ENCODE data around the gene EPHA2.
"Not testable (repeated sequence)": the region's sequence is repeated elsewhere in the genome, so short reads cannot be mapped to it uniquely, and the experiment has no call there.

The EPHA2 gene

DNA sequence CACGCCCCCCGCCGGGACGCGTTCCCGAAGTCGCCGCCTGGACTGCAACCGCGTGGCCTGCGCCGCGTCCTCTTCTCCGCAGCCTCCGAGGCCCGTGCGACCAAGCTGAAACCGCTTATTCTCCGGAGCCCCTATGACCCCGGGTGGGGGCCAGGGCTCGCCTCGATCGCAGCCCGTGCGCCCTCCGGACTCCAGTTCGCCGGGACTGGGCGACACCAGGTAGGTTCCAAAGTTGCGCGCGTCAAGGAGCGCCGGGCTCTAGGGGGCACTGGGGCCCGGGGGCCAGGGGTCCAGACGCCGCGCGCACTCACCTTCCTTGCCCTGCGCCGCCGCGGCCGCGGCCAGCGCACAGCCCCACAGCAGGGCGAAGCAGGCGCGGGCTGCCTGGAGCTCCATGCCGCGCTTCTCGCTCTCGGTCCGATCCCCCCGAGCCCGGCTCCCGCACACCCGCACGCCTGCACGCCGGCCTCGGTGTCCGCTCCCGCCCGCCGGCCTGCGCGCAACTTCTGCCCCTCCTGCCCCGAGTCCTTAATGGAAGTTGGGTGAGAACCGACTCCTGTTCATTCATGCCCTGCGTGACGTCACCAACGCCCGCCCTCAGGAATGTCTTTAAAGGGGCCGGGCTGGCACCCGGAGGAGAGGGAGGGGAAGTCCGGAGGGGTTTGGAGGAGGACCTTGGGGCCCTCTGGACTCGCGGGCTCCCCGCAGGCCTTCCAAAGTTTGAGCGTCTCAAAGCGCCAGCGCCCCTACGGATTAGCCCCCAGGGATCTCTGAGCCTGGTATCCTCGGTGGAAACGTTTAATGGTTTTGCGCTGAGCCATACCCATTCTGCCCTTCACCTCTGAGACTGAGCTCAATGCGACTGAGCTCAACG is at the start of gene EPHA2:
Gene EPHA2, minus strand, starts transcription at position 533 of the 874 bp plus-strand sequence. Its CDS starts 137 bp downstream, at position 396.
- DNase-seq: no peak

DNA sequence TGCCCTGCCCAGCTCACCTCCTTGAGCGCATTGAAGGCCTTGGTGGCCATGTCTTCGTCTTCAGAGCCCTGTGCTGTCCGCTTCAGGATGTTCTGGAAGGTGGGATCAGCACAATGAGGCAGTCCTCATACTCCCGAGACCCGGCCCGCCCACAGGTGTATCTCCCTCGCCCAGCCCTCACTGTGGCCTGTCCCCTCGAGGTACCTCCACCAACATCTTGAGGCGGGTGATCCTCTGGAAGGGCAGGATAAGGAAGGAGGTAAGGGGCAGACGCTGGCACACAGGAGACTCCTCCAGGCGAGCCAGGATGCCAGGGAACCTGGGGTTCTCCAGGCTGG is 49.4 kb upstream of the EPHA2 start:
- no peak for DNase-seq

DNA sequence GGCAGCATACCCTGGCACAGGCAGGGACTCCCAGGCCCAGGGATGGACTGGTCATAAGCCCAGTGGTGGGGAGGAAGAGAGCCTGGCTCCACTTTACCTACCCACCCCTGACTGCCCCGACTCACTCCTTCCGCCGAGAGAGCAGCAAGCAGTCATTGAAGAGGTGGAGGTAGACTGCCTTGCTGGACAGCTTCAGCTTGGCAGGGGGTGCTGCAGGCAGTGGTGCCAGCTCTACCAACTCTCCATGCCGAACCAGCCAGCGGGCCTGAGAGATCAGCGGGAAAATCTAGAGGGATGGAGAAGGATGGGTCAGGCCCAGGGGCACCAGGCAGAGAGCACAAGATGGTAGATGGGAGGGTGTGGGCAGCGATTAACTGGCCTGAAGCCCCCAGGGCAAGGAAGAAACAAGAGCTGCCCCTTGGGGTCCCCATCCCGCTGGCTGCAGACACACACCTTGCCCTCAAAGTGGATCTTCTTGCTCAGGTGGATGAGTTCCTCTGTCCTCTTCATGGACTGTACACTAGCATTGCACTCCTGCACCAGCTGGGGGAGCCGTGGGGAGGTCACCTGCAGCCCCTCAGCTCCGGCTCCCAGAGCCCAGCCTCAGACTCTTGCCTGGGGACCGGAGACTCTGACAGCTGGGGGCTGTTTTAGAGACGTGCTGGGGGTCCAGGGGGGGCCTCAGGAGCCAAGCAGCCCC is 48.9 kb upstream of the EPHA2 start:
- DNase-seq: no peak

GRCh38 chr1:16204216-16204615 is 48.3 kb upstream of the EPHA2 start:
- no peak for DNase-seq

DNA sequence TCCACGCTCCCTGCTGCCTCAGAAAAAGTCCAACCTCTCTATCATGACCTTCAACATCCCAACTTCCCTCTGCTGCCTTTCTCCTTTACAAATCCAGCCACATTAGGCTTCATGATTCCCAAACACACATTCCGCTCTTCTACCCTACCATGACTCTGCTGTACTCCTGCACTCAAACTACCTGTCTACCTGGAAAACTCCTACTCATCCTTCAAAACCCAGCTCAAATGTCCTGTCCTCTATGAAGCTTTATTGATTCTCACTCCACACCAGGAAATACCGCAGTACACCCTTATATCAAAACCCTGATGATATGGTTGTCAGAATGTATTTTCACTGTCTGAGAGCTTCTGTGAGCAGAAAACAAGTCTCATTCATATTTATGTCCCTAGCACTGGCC is 47.7 kb upstream of the EPHA2 start:
- no peak for DNase-seq

DNA sequence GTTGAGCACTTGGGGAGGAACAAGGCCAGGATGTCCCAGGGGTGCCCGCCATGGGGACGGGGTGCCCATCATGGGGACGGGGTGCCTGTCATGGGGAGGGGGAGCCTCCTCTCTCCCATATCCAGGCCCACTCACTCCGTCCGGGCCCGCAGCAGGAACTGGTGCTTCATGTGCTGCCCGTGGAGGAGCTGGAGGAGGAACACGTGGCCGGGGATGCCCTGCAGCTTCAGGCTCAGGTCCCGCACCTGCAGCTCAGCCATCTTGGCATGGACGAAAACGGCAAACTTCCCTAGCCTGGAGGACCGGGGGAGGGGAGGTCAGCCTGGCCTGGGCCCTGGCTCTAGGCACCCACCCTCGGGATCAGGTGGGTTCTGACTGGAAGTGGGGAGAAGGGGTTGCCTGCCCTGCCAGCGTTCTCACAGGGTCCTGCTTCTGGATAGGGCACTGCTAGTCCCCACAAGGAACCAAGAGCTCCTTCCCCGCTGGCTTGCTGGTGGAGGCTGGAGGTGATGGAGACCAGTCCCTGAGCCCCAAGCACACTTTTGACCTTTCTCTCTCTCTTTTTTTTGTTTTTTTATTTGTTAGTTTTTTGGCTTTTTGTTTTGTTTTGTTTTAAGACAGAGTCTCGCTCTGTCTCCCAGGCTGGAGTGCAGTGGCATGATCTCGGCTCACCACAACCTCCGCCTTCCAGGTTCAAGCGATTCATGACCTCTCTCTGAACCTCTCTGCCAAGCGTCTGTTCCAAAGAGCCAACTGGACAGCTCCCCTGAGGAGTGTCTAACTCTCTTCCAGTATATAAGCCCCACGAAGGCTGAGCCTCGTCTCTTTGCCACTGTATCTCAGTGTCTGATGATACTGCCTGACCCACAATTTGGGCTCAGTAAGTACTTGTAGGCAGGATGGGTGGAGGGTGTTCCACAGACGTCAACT is 46.7 kb upstream of the EPHA2 start:
- DNase-seq: no peak

- DNase-seq: no peak
These were observed 43.8 kb upstream of the EPHA2 start for GRCh38 chr1:16199700-16200099.

DNA sequence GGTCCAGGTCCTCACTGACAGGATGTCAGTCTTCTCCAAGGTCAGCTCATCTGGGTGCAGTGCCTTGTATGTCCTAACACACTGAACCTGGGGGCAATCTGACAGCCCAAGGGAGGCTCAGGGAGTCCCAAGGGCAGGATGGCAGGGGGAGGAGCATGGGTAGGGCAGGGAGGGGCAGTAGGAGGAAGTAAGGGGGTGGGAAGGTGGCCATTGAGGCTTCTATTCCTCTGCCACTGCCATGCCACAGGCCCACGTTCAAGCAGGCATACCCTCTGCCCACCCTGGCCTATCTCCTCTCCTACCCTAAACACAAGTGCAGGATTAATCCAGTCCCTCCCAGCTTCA is 43.3 kb upstream of the EPHA2 start:
- DNase-seq: no peak

- DNase-seq: no peak
These were observed 42.7 kb upstream of the EPHA2 start for GRCh38 chr1:16198444-16199156.

DNA sequence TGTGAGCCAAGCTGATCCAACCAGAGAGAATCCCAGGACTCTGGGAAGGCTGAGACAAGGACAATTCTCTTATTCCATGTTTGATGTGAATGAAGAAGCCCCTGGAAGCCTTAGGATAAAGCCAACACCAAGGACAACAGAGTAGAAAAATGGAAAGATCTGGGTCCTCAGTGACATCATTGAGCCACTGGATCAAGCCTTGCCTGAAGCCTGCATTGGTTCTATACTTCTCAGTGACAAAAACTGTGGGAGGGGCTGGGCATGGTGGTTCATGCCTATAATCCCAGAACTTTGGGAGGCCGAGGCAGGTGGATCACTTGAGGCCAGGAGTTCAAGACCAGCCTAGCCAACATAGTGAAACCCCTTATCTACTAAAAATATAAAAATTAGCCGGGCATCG is 41.0 kb upstream of the EPHA2 start:
- DNase-seq: no peak

GRCh38 chr1:16196139-16196538 is 40.3 kb upstream of the EPHA2 start:
- not testable (repeated sequence) for DNase-seq

DNA sequence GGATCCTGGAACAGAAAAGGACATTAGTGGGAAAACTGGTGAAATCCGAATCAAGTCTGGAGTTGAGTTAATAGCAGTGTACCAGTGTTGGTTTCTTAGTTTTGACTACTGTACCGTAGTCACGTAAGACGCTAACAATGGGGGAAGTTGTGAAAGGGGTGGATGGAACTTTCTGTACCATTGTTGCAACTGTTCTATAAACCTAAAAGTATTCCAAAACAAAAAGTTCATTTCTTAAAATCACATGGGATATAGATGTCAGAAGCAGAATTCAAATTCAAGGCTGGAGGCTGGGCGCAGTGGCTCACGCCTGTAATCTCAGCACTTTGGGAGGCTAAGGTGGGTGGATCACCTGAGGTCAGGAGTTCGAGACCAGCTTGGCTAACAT is 39.6 kb upstream of the EPHA2 start:
- DNase-seq: no peak

GRCh38 chr1:16191916-16192546 is 36.2 kb upstream of the EPHA2 start:
- no peak for DNase-seq

GRCh38 chr1:16191309-16191708 is 35.4 kb upstream of the EPHA2 start:
- DNase-seq: no peak

DNA sequence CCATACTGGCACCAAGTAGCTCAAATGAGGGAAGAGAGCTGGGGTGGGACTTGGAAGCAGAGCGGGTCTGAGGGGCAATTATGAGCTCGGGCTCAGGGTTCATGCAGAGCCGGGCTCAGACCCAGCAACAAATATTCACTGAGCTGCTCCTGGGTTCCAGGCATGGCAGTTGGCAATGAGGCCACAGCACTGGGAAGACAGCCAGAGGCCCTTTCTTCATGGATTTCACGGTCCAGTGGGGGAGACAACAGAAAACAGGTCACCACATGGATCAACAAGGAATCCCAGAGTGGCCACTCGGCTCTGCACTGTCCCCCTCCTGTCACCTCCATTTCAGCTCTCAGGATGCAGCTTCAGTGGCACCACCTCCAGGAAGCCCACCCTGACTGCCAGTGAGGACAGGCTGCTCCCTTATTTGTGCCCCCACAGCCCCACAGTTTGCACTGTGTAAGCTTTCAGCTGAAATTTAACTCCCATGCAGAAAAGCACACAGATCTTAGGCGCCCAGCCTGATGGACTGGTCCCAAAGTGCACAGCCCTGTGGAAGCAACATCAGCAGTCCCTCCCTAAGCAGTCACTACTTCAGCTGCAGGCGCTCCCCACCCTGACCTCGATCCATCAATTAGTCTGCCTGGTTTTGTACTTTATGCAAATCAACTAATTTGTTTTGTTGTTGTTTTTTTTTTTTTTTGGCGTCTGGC is 34.2 kb upstream of the EPHA2 start:
- no peak for DNase-seq

- DNase-seq: no peak
These were observed 33.1 kb upstream of the EPHA2 start for GRCh38 chr1:16189003-16189402.

GRCh38 chr1:16187748-16188401 is 32.0 kb upstream of the EPHA2 start:
- DNase-seq: no peak

DNA sequence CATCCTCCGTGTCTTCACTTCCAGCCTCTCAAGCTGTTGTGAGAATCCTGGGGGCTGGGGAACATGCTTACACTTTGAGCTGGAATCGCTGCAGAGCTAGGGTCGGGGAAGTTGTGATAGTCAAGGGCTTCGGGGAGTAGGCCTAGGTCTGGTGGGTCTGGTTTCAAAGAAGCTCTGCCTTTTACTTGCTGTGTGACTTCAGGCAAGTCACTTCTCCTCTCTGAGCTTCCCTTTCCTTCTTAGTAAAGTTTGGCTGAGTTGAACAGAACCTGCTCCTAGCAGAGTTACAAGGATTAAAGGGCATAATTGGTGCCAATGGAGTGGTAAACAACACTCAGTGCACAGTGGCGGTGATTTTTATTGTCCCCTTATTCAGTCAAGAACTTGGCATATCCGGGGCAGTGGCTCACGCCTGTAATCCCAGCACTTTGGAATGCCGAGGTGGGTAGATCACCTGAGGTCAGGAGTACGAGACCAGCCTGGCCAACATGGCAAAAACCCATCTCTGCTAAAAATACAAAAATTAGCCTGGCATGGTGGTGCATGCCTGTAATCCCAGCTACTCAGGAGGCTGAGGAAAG is 30.9 kb upstream of the EPHA2 start:
- DNase-seq: no peak

GRCh38 chr1:16184557-16185303 is 28.9 kb upstream of the EPHA2 start:
- no peak for DNase-seq

All from NCI-H1436 treated with DMSO at 0.1 percent for 48 hours (cell line).